H1 (cell line): ENCODE measurements around the gene LSM10. TPM values are rescaled to one million over a fixed set of nuclear protein-coding genes. Genes with fewer than 3 reads are reported as not detected.

Source experiments
- RFX5 ChIP-seq: IDR thresholded peaks from 2 replicates; pipeline ENCODE4 v1.6.1; 2011; ENCODE audit warnings: low read depth, low read length, improper control_type of control experiment, borderline replicate concordance
- SAP30 ChIP-seq: fragments of 300-600 bp; sonication (generic); IDR thresholded peaks from 2 replicates; pipeline ENCODE4 v1.7.1; 2012; ENCODE audit warnings: low read length, moderate library complexity, mild to moderate bottlenecking, inconsistent platforms; ENCODE audit not compliant: insufficient read depth, insufficient replicate concordance
- polyA plus RNA-seq, 7 experiments: library from polyadenylated mRNA; depleted of rRNA in 3 of 7; stranded (reverse) in 5 of 7; unstranded in 2 of 7; fragments of >200 nt in 5 of 7; fragments of 200-250 nt in 2 of 7; gene quantifications; 1 replicate in 5 of 7; 2 replicates in 1 of 7; 4 replicates in 1 of 7; pipeline versions ENCODE4 v1.2.1 to v1.2.3, GENCODE V29; 2011 to 2013; ENCODE audit warnings: missing spikeins in 2 of 7, mixed read lengths in 2 of 7
- total RNA-seq: library from RNA; stranded (reverse); fragmentation: NEBNext Ultra II Directional; extraction: Animal tissue kit (Norgen Biotek cat#: 25700); gene quantifications from 2 replicates; pipeline ENCODE4 v1.2.1, GENCODE V29; 2021

The LSM10 gene
- total and polyA plus RNA-seq, 2 of the 8 experiments (the other 6 are each of a cell fraction or from before 2014, with no cell fraction given), result 59.5 to 140 TPM

DNA sequence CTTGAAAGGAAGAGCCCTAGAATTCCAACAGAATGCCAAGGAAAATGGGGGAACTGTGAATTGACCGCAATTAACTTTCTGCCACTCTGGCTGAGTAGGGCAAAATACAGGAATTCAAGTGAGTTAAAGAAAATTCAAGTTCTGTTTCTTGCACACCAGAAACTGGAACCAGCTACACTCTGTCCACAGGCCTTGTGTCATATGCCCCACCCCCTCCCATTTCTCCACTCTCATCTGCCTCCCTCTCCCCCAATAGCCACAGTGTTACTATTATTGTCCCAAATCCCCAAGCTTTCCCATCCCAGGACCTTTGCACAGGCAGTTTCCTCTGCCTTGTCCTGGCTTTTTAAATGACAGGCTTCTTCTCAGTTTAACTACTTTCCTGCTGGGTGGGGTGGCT, 7.7 kb downstream of the LSM10 start (continued):
- TF ChIP-seq SAP30, result no peak
- no peak for TF ChIP-seq RFX5
- TF ChIP-seq, all 59 proteins: peak for 0
